Measurements from ENCODE around the gene TRIOBP. TPM values are rescaled to one million over a fixed set of nuclear protein-coding genes. Genes with fewer than 3 reads are reported as not detected.

Gene TRIOBP
- total and polyA plus RNA-seq, 2 of the 13 experiments (the other 11 are each of a cell fraction or from before 2014, with no cell fraction given), result 6.1 to 15.4 TPM

DNA sequence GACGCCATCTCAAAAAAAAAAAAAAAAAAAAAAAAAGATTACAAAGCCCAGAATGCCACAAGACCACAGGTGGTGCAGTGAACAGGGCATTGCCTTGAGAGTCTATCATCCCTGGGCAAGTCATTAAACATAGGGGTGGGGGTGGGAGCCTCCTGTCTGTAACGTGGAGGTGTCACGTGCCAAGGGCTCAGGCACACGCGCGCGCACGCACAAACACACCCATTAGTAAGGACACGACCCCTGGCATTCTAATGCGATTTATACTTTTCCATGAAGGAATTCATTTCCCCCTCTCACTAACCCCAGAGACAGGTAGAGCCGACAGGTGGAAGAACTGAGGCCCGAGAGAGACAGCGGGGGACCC is 105.1 kb downstream of the TRIOBP start:
- ChIA-PET CTCF (ENCODE audit: low intra/inter-chr PET ratio, low total read pairs) (no interaction called here), POLR2A (interaction anchor here (0.8 to 8.6 kb wide), 11 partner anchors 16 to 256 kb away, joined by 3 to 127 read pairs (median 7); partner anchors contain the start of genes ANKRD54, GGA1 and PDXP)
- no peak overlapping the region for H2AFZ ChIP-seq (ENCODE audit: low read length)
- BruUV-seq (replicated peaks), result no TSS peak
- peak overlapping the region; percentile 97 for H3K4me2 ChIP-seq (ENCODE audit: low read depth, low read length)
- ATAC-seq, result no peak; the same call in 2 of the 3 replicates
- H3K27me3 ChIP-seq (ENCODE audit: control insufficient read depth in 1 of 2, insufficient read depth in 2 of 2, low read length in 2 of 2), result no peaks in the 10 kb centered on the region; a peak in 1 of 5 replicates
- H3K79me2 ChIP-seq (ENCODE audit: insufficient read depth, low read length), result peaks cover 19% of the 10 kb centered on the region
- in situ Hi-C loops (cut with HindIII; ENCODE audit: extremely low pct_ligation_motif_present, low pct_unique_long_range_greater_than_20kb) (no loop called here), intact Hi-C loops (cut with micrococcal nuclease; ENCODE audit: unreplicated experiment) (loop anchor here (2.0 to 10.0 kb wide), 3 partner anchors 19 to 147 kb away; partner anchors contain the start of gene PDXP)
- FAIRE-seq, result no peak
- H3K27ac ChIP-seq (ENCODE audit: extremely low read length, insufficient read depth, low read length), result no peak overlapping the region
- H3K9me3 ChIP-seq (ENCODE audit: low read length), result no peaks in the 10 kb centered on the region
- no peak for DNase-seq (ENCODE audit: low spot score)
- peaks cover 17% of the 10 kb centered on the region; the same call in 1 of the 2 replicates for H4K20me1 ChIP-seq (ENCODE audit: insufficient read depth, low read length)
- H3K4me3 ChIP-seq (replicated peaks in 1 of 3; ENCODE audit: insufficient read depth in 1 of 3, low read depth in 2 of 3, low read length in 3 of 3), result peak overlapping the region; percentile 78 to 95 (median 93)
- H3K9ac ChIP-seq (ENCODE audit: insufficient read depth, low read depth, low read length), result peak overlapping the region; percentile 88; the same call in 1 of the 2 replicates
- H3K4me1 ChIP-seq (ENCODE audit: insufficient read depth, low read length), result peaks cover 31% of the 10 kb centered on the region
- no peaks in the 10 kb centered on the region for H3K36me3 ChIP-seq (replicated peaks in 1 of 2; ENCODE audit: control insufficient read depth in 1 of 2, insufficient read depth in 2 of 2, low read length in 2 of 2)
- WGBS (ENCODE audit: low lambda C conversion rate), result 4% methylated on average over 10 of the region's 13 CpGs
- TF ChIP-seq ZFAT (CRISPR knock-in tag; conservative IDR thresholded peaks at IDR 0.05), result no peak
- TF ChIP-seq, protein P1, sequence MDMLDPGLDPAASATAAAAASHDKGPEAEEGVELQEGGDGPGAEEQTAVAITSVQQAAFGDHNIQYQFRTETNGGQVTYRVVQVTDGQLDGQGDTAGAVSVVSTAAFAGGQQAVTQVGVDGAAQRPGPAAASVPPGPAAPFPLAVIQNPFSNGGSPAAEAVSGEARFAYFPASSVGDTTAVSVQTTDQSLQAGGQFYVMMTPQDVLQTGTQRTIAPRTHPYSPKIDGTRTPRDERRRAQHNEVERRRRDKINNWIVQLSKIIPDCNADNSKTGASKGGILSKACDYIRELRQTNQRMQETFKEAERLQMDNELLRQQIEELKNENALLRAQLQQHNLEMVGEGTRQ (IDR thresholded peaks at IDR 0.05; ENCODE audit: low read depth, low read length), result peak; percentile 28; the same call in 1 of the 2 replicates
- TF ChIP-seq, protein P1 (CRISPR knock-in tag; IDR thresholded peaks at IDR 0.05; ENCODE audit: borderline replicate concordance), result no peak; the same call in 1 of the 2 replicates
- TF ChIP-seq ZNF878 (CRISPR knock-in tag; IDR thresholded peaks at IDR 0.05), result 0 out of 2 replicates have a peak, but pooled peaks have one; percentile 28
- TF ChIP-seq, protein P2, sequence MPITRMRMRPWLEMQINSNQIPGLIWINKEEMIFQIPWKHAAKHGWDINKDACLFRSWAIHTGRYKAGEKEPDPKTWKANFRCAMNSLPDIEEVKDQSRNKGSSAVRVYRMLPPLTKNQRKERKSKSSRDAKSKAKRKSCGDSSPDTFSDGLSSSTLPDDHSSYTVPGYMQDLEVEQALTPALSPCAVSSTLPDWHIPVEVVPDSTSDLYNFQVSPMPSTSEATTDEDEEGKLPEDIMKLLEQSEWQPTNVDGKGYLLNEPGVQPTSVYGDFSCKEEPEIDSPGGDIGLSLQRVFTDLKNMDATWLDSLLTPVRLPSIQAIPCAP (CRISPR knock-in tag; IDR thresholded peaks at IDR 0.05; ENCODE audit: low read depth), result no peak
- no peak for TF ChIP-seq PHF8 (CRISPR knock-in tag; IDR thresholded peaks at IDR 0.05)
- TF ChIP-seq, protein P3, sequence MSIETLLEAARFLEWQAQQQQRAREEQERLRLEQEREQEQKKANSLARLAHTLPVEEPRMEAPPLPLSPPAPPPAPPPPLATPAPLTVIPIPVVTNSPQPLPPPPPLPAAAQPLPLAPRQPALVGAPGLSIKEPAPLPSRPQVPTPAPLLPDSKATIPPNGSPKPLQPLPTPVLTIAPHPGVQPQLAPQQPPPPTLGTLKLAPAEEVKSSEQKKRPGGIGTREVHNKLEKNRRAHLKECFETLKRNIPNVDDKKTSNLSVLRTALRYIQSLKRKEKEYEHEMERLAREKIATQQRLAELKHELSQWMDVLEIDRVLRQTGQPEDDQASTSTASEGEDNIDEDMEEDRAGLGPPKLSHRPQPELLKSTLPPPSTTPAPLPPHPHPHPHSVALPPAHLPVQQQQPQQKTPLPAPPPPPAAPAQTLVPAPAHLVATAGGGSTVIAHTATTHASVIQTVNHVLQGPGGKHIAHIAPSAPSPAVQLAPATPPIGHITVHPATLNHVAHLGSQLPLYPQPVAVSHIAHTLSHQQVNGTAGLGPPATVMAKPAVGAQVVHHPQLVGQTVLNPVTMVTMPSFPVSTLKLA (IDR thresholded peaks at IDR 0.05), result 0 out of 2 replicates have a peak, but pooled peaks have one; percentile 12
- no peak for TF ChIP-seq EEA1 (CRISPR knock-in tag; IDR thresholded peaks at IDR 0.05; ENCODE audit: borderline replicate concordance)
- no peak for TF ChIP-seq ZNF317 (CRISPR knock-in tag; IDR thresholded peaks at IDR 0.05)
- TF ChIP-seq ELF3 (CRISPR knock-in tag; IDR thresholded peaks at IDR 0.05), result no peak
- no peak for TF ChIP-seq MAZ (IDR thresholded peaks at IDR 0.05; ENCODE audit: borderline replicate concordance, low read depth, low read length)
- TF ChIP-seq MAZ (CRISPR knock-in tag; IDR thresholded peaks at IDR 0.05; ENCODE audit: low read depth), result no peak
- TF ChIP-seq STAT5B (CRISPR knock-in tag; IDR thresholded peaks at IDR 0.05), result no peak
- TF ChIP-seq ARNTL (CRISPR knock-in tag; IDR thresholded peaks at IDR 0.05), result 0 out of 2 replicates have a peak, but pooled peaks have one; percentile 11
- TF ChIP-seq, protein P4, sequence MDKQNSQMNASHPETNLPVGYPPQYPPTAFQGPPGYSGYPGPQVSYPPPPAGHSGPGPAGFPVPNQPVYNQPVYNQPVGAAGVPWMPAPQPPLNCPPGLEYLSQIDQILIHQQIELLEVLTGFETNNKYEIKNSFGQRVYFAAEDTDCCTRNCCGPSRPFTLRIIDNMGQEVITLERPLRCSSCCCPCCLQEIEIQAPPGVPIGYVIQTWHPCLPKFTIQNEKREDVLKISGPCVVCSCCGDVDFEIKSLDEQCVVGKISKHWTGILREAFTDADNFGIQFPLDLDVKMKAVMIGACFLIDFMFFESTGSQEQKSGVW (CRISPR knock-in tag; IDR thresholded peaks at IDR 0.05; ENCODE audit: borderline replicate concordance), result no peak
